Sigmoid colon (tissue), 7 donors: ENCODE data around the gene SLC35F6. TPM values are rescaled to one million over a fixed set of nuclear protein-coding genes. Genes with fewer than 3 reads are reported as not detected.

Experiments used
- DNase-seq: peaks from one replicate; pipeline ENCODE4 v3.0.0-alpha.2; 2019
- H3K27ac ChIP-seq, 4 donors: fragments of 200-600 bp; sonication (generic); one replicate each; pipeline ENCODE4 v1.5.1; 2016 to 2019; ENCODE audit warnings: mild to moderate bottlenecking in 1 of 4
- H3K27me3 ChIP-seq, 3 donors: fragments of 200-600 bp; sonication (generic); one replicate each; pipeline ENCODE4 v1.5.1; 2019; ENCODE audit warnings: mild to moderate bottlenecking in 1 of 3
- H3K36me3 ChIP-seq, 4 donors: fragments of 200-600 bp; sonication (generic); one replicate each; pipeline ENCODE4 v1.5.1; 2016 to 2019
- H3K4me1 ChIP-seq, 4 donors: fragments of 200-600 bp; sonication (generic); one replicate each; pipeline ENCODE4 v1.5.1; 2017 to 2019
- H3K4me3 ChIP-seq, 4 donors: fragments of 200-600 bp; sonication (generic); one replicate each; pipeline ENCODE4 v1.5.1; 2017 to 2019; ENCODE audit warnings: mild to moderate bottlenecking in 2 of 4, moderate library complexity in 1 of 4
- H3K9me3 ChIP-seq, 4 donors: fragments of 200-600 bp in 3 of 4; sonication (generic) in 3 of 4; one replicate each; pipeline versions ENCODE4 v1.5.1 to v1.6.1; 2013 to 2019
- EP300 ChIP-seq, 4 donors: sonication (generic); formaldehyde crosslinking; IDR thresholded peaks; one replicate each; pipeline ENCODE4 v1.6.1; 2017; ENCODE audit warnings: antibody characterized with exemption in 4 of 4
- POLR2A ChIP-seq, 2 donors: fragments of 450-650 bp; IDR thresholded peaks; one replicate each; pipeline ENCODE4 v1.6.1; 2016; ENCODE audit warnings: antibody characterized with exemption in 2 of 2, mild to moderate bottlenecking in 2 of 2, moderate library complexity in 2 of 2
- POLR2AphosphoS5 ChIP-seq, 4 donors: sonication (generic); formaldehyde crosslinking; IDR thresholded peaks; one replicate each; pipeline ENCODE4 v1.6.1; 2017; ENCODE audit warnings: antibody characterized with exemption in 4 of 4
- WGBS, 2 donors: extraction: QIAGEN DNeasy Blood & Tissue Kit; methylation state at CpG; one replicate each; pipeline ENCODE4 v1.1.7; 2013; 5-methylcytosine and 5-hydroxymethylcytosine counted together
- intact Hi-C: fragments of 100-400 bp; cut with DNase I; formaldehyde crosslinking; loops from one replicate; pipeline ENCODE4 v1.15.1; 2023
- polyA plus RNA-seq, 3 donors: library from polyadenylated mRNA; stranded (reverse); fragments of 200-250 nt; gene quantifications; one replicate each; pipeline ENCODE4 v1.2.3, GENCODE V29; 2013
- total RNA-seq, 4 donors: library from RNA; depleted of rRNA; stranded (reverse); fragments of >200 nt; gene quantifications; one replicate each; pipeline ENCODE4 v1.1.0, GENCODE V29; 2016
- TF ChIP-seq, protein P1 (sequence below), 4 experiments: fragments of 450-650 bp in 3 of 4; fragments of 200-600 bp in 1 of 4; IDR thresholded peaks; one replicate each; pipeline ENCODE4 v1.5.1; 2016 to 2019; ENCODE audit warnings: antibody characterized with exemption in 4 of 4, mild to moderate bottlenecking in 3 of 4, moderate library complexity in 2 of 4
- donor health status: healthy with polysubstance abuse.
- donor health status: Bipolar disorder and iron deficiency.
- donor health status: healthy.

SLC35F6 gene
- total and polyA plus RNA-seq, 7 donors, result 4.2 to 27.4 (median 23.1) TPM

DNA sequence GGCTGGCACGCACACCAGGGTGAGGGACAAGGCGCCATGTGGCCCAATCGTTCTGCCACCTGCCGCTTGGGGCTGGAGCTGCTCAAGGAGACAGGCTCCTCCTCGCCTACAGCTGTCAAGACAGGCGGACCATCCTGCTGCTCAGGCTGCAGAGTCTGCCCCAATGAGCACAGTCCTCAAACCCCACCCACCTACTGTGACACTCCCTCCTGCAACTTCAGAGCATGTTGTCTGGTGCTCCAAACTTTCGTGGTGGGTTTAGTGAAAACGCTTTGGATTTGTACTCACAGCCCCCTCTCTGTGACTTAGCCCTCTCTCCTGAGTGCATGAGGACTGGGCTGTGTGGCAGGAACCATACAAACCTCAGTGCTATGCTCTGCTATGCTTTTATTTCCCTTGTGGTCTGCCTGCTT lies 23.2 kb upstream of the SLC35F6 start:
- intact Hi-C loops, result loop anchor here (5.0 kb wide), 1 partner anchor 49 kb away; the partner anchor contains the start of gene KCNK3
- H3K9me3 ChIP-seq, result no peaks in the 10 kb centered on the region
- no peak for DNase-seq
- H3K4me1 ChIP-seq, result peaks cover 0 to 3% (median 0%) of the 10 kb centered on the region in 4 donors
- H3K27ac ChIP-seq, result no peak overlapping the region
- TF ChIP-seq, protein P1, sequence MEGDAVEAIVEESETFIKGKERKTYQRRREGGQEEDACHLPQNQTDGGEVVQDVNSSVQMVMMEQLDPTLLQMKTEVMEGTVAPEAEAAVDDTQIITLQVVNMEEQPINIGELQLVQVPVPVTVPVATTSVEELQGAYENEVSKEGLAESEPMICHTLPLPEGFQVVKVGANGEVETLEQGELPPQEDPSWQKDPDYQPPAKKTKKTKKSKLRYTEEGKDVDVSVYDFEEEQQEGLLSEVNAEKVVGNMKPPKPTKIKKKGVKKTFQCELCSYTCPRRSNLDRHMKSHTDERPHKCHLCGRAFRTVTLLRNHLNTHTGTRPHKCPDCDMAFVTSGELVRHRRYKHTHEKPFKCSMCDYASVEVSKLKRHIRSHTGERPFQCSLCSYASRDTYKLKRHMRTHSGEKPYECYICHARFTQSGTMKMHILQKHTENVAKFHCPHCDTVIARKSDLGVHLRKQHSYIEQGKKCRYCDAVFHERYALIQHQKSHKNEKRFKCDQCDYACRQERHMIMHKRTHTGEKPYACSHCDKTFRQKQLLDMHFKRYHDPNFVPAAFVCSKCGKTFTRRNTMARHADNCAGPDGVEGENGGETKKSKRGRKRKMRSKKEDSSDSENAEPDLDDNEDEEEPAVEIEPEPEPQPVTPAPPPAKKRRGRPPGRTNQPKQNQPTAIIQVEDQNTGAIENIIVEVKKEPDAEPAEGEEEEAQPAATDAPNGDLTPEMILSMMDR (IDR thresholded peaks at IDR 0.05), result no peak
- no peak for TF ChIP-seq POLR2A (IDR thresholded peaks at IDR 0.05)
- TF ChIP-seq POLR2AphosphoS5 (IDR thresholded peaks at IDR 0.05), result no peak
- TF ChIP-seq EP300 (IDR thresholded peaks at IDR 0.05), result no peak
- no peaks in the 10 kb centered on the region for H3K27me3 ChIP-seq
- H3K36me3 ChIP-seq, result no peaks in the 10 kb centered on the region
- H3K4me3 ChIP-seq, result no peak overlapping the region
- WGBS, 2 donors, result 26 to 41% methylated on average over 8 of the region's 8 CpGs

DNA sequence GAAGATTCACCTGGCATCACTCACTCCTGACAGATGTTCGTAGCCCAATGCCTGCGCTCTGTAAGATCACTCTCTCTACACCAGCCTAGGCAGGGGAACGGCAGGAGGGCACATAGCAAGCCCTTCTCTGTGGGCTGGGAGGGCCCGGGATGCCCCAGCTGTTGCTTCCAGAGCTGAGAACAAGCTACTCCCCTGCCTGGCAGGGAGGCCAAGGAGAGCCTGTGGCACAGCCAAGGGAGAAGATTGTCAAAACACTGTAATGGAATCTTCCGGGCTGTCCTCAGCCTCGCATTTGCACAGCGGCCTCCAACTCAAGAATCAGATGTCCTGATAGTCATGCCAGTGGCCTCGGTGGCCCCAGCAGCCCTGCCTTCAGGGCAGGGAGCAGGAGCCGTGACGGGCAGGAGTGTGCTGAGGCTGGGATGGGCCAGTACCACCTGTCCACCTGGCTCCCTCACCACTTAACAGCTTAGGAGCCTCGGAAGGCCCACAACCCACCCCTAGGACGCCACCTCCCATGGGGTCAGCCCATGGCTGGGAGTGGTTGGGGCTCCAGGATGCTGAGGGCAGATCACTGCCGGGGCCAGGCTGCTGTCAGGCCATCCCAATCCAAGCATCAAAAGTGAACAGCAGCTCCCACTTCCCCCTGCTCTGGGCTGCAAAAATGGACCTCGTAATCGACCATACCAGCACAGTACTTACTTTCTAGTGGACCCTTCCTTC lies 21.9 kb upstream of the SLC35F6 start:
- H3K4me1 ChIP-seq, result peaks cover 0 to 3% (median 0%) of the 10 kb centered on the region in 4 donors
- H3K27me3 ChIP-seq, result no peaks in the 10 kb centered on the region
- no peaks in the 10 kb centered on the region for H3K9me3 ChIP-seq
- DNase-seq, result no peak
- H3K4me3 ChIP-seq, result no peak overlapping the region
- no peak for TF ChIP-seq POLR2A (IDR thresholded peaks at IDR 0.05)
- WGBS, 2 donors, result 89 to 93% methylated on average over 15 of the region's 15 CpGs
- intact Hi-C loops, result loop anchor here (5.0 kb wide), 1 partner anchor 50 kb away; the partner anchor contains the start of gene KCNK3
- H3K36me3 ChIP-seq, result no peaks in the 10 kb centered on the region
- H3K27ac ChIP-seq, result no peak overlapping the region

DNA sequence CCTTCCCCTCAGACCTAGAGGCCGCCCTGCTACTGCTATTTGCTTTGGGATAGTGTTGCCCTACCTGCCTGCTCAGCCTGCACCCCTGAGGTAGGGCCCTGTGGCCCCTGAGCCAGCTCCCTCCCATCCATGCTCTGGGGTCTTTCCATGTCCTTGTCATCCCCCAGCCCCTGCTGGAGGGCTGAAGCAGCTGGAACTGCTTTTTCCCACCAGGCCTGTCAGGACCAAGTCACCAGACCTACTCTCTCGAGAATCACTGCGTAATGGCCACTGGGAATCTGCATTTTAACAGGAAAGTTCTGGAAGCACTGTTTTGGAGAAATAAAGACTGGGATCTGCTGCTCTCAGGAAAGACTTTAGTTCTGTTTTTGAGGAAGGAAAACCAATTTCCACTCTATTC lies 20.2 kb upstream of the SLC35F6 start:
- Histone ChIP-seq H3K4me3 (no peak overlapping the region), H3K27ac (no peak overlapping the region), H3K36me3 (no peaks in the 10 kb centered on the region), H3K4me1 (peaks cover 0 to 3% (median 0%) of the 10 kb centered on the region in 4 donors), H3K9me3 (no peaks in the 10 kb centered on the region), H3K27me3 (no peaks in the 10 kb centered on the region)
- WGBS, 2 donors, result 90 to 94% methylated on average over 3 of the region's 3 CpGs
- intact Hi-C loops, result loop anchor here (5.0 kb wide), 1 partner anchor 52 kb away; the partner anchor contains the start of gene KCNK3
- DNase-seq, result no peak
- TF ChIP-seq, protein P1 (IDR thresholded peaks at IDR 0.05), result no peak
- TF ChIP-seq POLR2A (IDR thresholded peaks at IDR 0.05) (no peak), POLR2AphosphoS5 (IDR thresholded peaks at IDR 0.05) (no peak), EP300 (IDR thresholded peaks at IDR 0.05) (no peak)

DNA sequence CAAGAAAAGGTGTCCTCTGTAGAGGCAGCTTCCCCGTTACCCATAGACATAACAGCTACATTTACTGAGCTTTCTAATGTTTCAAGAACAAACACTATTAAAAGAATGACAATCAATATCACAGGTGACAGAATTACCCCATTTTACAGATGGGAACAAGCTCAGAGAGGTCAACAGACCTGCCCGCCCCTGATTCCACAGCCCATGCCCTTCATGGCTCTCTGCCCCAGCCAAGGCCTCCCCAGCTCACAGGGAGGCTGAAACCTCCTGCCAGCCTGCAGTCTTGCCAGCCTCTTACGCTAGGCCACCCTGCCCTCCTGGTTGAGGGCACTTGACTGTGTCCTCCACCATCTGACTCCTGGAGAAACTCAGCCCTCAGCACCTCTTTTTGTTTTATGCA lies 19.1 kb upstream of the SLC35F6 start:
- H3K27ac ChIP-seq, result no peak overlapping the region
- H3K27me3 ChIP-seq, result no peaks in the 10 kb centered on the region
- TF ChIP-seq, protein P1 (IDR thresholded peaks at IDR 0.05), result no peak
- no peak for TF ChIP-seq POLR2A (IDR thresholded peaks at IDR 0.05)
- TF ChIP-seq POLR2AphosphoS5 (IDR thresholded peaks at IDR 0.05), result no peak
- TF ChIP-seq EP300 (IDR thresholded peaks at IDR 0.05), result no peak
- intact Hi-C loops, result loop anchor here (1.0 to 5.0 kb wide), 2 partner anchors 53 to 140 kb away; partner anchors contain the start of gene KCNK3
- H3K4me3 ChIP-seq, result no peak overlapping the region
- no peaks in the 10 kb centered on the region for H3K9me3 ChIP-seq
- WGBS, 2 donors, result 86 to 92% methylated on average over 3 of the region's 3 CpGs
- H3K4me1 ChIP-seq, result peaks cover 0 to 3% (median 0%) of the 10 kb centered on the region in 4 donors
- DNase-seq, result no peak
- no peaks in the 10 kb centered on the region for H3K36me3 ChIP-seq

DNA sequence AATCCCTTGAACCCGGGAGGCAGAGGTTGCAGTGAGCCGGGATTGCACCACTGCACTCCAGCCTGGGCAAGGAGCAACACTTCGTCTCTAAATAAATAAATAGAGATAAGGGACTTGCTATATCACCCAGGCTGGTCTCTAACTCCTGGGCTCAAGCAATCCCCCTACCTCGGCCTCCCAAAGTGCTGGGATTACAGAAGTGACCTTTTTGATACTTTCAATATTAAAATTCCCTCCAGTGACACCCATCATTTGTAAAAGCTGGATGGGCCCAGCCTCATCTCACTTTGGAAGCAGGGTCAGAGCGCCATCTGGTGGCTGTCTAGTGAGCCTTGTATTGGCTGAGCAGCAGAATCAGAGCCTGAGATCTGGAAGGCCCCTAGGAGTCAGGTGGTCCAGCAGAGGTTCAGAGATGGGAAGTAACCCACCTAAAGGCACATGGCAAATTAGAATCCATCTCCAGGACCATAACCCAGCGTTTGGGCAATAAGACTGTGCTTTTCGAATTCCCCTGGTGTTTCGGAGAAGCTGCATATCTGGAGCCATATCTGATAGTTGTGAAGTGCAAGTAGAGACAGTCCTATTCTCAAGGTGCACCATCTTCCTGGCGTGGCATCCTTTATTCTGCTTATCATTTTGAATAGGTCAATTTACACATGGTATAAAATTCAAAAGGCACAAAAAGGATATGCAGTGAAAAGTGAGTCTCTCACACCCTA lies 18.3 kb upstream of the SLC35F6 start:
- 24 to 35% methylated on average over 9 of the region's 9 CpGs for WGBS, 2 donors

More for the DNA sequence above, 18.3 kb upstream of the SLC35F6 start:
- peak; percentile 90 for DNase-seq
- Histone ChIP-seq H3K36me3 (no peaks in the 10 kb centered on the region), H3K9me3 (no peaks in the 10 kb centered on the region), H3K4me3 (no peak overlapping the region), H3K27ac (no peak overlapping the region), H3K27me3 (no peaks in the 10 kb centered on the region), H3K4me1 (peaks cover 0 to 3% (median 0%) of the 10 kb centered on the region in 4 donors)
- intact Hi-C loops, result loop anchor here (1.0 kb wide), 1 partner anchor 140 kb away; no protein-coding TSS in a partner anchor
- TF ChIP-seq, protein P1 (IDR thresholded peaks at IDR 0.05), result peak; percentile 83 to 93 (median 90)
- TF ChIP-seq POLR2A (IDR thresholded peaks at IDR 0.05) (no peak), POLR2AphosphoS5 (IDR thresholded peaks at IDR 0.05) (no peak)
